ENCODE data around the gene RPTOR. TPM values are rescaled to one million over a fixed set of nuclear protein-coding genes. Genes with fewer than 3 reads are reported as not detected.

The RPTOR gene
- total and polyA plus RNA-seq, 10 of the 15 experiments (the other 5 are each of a cell fraction or from before 2014, with no cell fraction given) = 0.18 to 32.1 (median 7.8) TPM

- TF ChIP-seq NR2C1 (IDR thresholded peaks at IDR 0.05) (no peak), RCOR1 (conservative IDR thresholded peaks at IDR 0.05; ENCODE audit: low read depth, low read length) (no peak), CEBPZ (IDR thresholded peaks at IDR 0.05; ENCODE audit: low read depth, low read length) (no peak), CBX5 (IDR thresholded peaks at IDR 0.05; ENCODE audit: low read depth) (no peak), REST (IDR thresholded peaks at IDR 0.05; ENCODE audit: low read depth, low read length) (no peak), SIN3A (IDR thresholded peaks at IDR 0.05; ENCODE audit: low read depth, low read length) (no peak), ESRRA (IDR thresholded peaks at IDR 0.05; ENCODE audit: low read length) (no peak), MLLT1 (IDR thresholded peaks at IDR 0.05) (no peak), SUZ12 (IDR thresholded peaks at IDR 0.05; ENCODE audit: unreplicated experiment) (no peak), TBL1XR1 (IDR thresholded peaks at IDR 0.05; ENCODE audit: low read depth, low read length) (peak; percentile 28; the same call in 1 of the 2 replicates), ZNF622 (IDR thresholded peaks at IDR 0.05) (no peak), SKIL (IDR thresholded peaks at IDR 0.05; ENCODE audit: low read depth, poor library complexity, severe bottlenecking) (no peak), STAT1 (conservative IDR thresholded peaks at IDR 0.05) (no peak), SIX5 (IDR thresholded peaks at IDR 0.05; ENCODE audit: low read depth, low read length, severe bottlenecking) (no peak), ZNF384 (IDR thresholded peaks at IDR 0.05; ENCODE audit: borderline replicate concordance, low read depth, low read length) (no peak), RUNX3 (IDR thresholded peaks at IDR 0.05; ENCODE audit: low read length) (peak; percentile 64), ZSCAN29 (IDR thresholded peaks at IDR 0.05) (no peak), RFX5 (IDR thresholded peaks at IDR 0.05; ENCODE audit: low read depth, low read length) (no peak), POLR2A (IDR thresholded peaks at IDR 0.05; ENCODE audit: low read depth, low read length) (peak; percentile 49; the same call in 1 of the 2 replicates), MYB (IDR thresholded peaks at IDR 0.05; ENCODE audit: borderline replicate concordance, low read depth, low read length) (no peak)
Measured at GRCh38 chr17:80892019-80892855, 347.6 kb downstream of the RPTOR start (continued).
